ENCODE results near the gene CHD1L.

GRCh38 chr1:147201786-147202185, 40.7 kb upstream of the CHD1L start:
- TF ChIP-seq EZH2 (IDR thresholded peaks at IDR 0.05; ENCODE audit: borderline replicate concordance, low read length) (no peak), CTCF (IDR thresholded peaks at IDR 0.05; ENCODE audit: low read length) (no peak)

All from OCI-LY1 (cell line).